ENCODE results near the gene KIF6.

DNA sequence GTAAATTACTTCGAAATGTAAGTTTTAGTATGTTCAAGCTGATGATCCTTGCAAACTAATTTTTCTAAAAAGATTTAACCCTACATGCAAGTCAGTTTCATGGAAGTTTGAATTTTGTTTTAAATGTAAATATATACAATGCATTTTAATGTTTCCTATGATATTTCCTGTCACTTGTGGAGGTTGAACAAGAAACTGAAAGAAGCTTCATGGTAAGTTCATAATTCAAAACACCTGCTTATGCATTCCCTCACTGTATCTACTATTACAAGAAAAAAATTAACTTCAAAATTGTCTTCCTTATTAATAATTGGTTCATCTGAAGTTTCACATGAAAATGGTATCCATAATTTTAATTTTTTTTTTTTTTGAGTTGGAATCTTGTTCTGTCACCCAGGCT lies 24.8 kb downstream of the KIF6 start:
- TF ChIP-seq POLR2A (IDR thresholded peaks at IDR 0.05) = no peak
- TF ChIP-seq, protein P1, sequence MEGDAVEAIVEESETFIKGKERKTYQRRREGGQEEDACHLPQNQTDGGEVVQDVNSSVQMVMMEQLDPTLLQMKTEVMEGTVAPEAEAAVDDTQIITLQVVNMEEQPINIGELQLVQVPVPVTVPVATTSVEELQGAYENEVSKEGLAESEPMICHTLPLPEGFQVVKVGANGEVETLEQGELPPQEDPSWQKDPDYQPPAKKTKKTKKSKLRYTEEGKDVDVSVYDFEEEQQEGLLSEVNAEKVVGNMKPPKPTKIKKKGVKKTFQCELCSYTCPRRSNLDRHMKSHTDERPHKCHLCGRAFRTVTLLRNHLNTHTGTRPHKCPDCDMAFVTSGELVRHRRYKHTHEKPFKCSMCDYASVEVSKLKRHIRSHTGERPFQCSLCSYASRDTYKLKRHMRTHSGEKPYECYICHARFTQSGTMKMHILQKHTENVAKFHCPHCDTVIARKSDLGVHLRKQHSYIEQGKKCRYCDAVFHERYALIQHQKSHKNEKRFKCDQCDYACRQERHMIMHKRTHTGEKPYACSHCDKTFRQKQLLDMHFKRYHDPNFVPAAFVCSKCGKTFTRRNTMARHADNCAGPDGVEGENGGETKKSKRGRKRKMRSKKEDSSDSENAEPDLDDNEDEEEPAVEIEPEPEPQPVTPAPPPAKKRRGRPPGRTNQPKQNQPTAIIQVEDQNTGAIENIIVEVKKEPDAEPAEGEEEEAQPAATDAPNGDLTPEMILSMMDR (IDR thresholded peaks at IDR 0.05) = no peak
